ENCODE results near the gene KHK. TPM values are rescaled to one million over a fixed set of nuclear protein-coding genes. Genes with fewer than 3 reads are reported as not detected.

Gene KHK
- total RNA-seq, 2 experiments from 2014 or later: 9.7 to 10.6 TPM

- POLR2A ChIA-PET: no interaction called here
- Mint-ChIP-seq H3K9me3 (no peaks in the 10 kb centered on the region), H3K36me3 (ENCODE audit: low read depth) (peaks cover 32% of the 10 kb centered on the region), H3K27ac (no peak overlapping the region), H3K4me3 (no peak overlapping the region), H3K27me3 (no peaks in the 10 kb centered on the region), H3K4me1 (peaks cover 24% of the 10 kb centered on the region)
- no peak for DNase-seq
- CTCF ChIA-PET: interaction anchor here (1.1 kb wide), 1 partner anchor 179 kb away, joined by 3 read pairs; no protein-coding TSS in a partner anchor
These were observed 43.8 kb downstream of the KHK start for GRCh38 chr2:27130396-27130795.

GRCh38 chr2:27131429-27131828 is 44.9 kb downstream of the KHK start:
- Mint-ChIP-seq H3K4me3 (no peak overlapping the region), H3K27me3 (no peaks in the 10 kb centered on the region), H3K36me3 (ENCODE audit: low read depth) (peaks cover 32% of the 10 kb centered on the region), H3K4me1 (peaks cover 29% of the 10 kb centered on the region), H3K27ac (no peak overlapping the region), H3K9me3 (no peaks in the 10 kb centered on the region)
- POLR2A ChIA-PET: no interaction called here
- CTCF ChIA-PET: interaction anchor here (1.1 to 1.2 kb wide), 3 partner anchors 12 to 178 kb away, joined by 3 to 5 read pairs (median 3); partner anchors contain the start of gene CGREF1
- DNase-seq: no peak

- peaks cover 29% of the 10 kb centered on the region for H3K4me1 Mint-ChIP-seq
- no peaks in the 10 kb centered on the region for H3K9me3 Mint-ChIP-seq
- peaks cover 32% of the 10 kb centered on the region for H3K36me3 Mint-ChIP-seq (ENCODE audit: low read depth)
- ChIA-PET POLR2A (interaction anchor here (1.2 kb wide), 1 partner anchor 78 kb away, joined by 3 read pairs; the partner anchor contains the start of genes ATRAID and SLC5A6), CTCF (interaction anchor here (0.6 to 2.5 kb wide), 11 partner anchors 9 to 1267 kb away, joined by 3 to 11 read pairs (median 4); partner anchors contain the start of gene ABHD1)
- H3K27me3 Mint-ChIP-seq: no peaks in the 10 kb centered on the region
- peak overlapping the region; percentile 94 for H3K27ac Mint-ChIP-seq
- peak overlapping the region; percentile 79 for H3K4me3 Mint-ChIP-seq
- DNase-seq: peak; percentile 35
These were observed 46.8 kb downstream of the KHK start for GRCh38 chr2:27133195-27133875.

GRCh38 chr2:27133905-27134780 is 47.6 kb downstream of the KHK start, which contains the start of gene PREB:
TSS of gene PREB (minus strand) at chr2:27134636. CDS start at chr2:27134421, 215 bp downstream.
- peak within 1 kb of the TSS; percentile 94 for H3K27ac Mint-ChIP-seq
- H3K36me3 Mint-ChIP-seq (ENCODE audit: low read depth): peaks cover 28% of the 10 kb centered on the region
- H3K27me3 Mint-ChIP-seq: no peaks in the 10 kb centered on the region
- CTCF ChIA-PET: interaction anchor here (0.5 to 2.5 kb wide), 12 partner anchors 8 to 1266 kb away, joined by 3 to 11 read pairs (median 4); partner anchors contain the start of gene ABHD1
- peaks cover 29% of the 10 kb centered on the region for H3K4me1 Mint-ChIP-seq
- DNase-seq: peak; percentile 98
- no peaks in the 10 kb centered on the region for H3K9me3 Mint-ChIP-seq
- POLR2A ChIA-PET: interaction anchor here (1.2 kb wide), 1 partner anchor 78 kb away, joined by 3 read pairs; the partner anchor contains the start of genes ATRAID and SLC5A6
- H3K4me3 Mint-ChIP-seq: peak within 1 kb of the TSS; percentile 79

- POLR2A ChIA-PET: no interaction called here
- Mint-ChIP-seq H3K4me1 (peaks cover 29% of the 10 kb centered on the region), H3K36me3 (ENCODE audit: low read depth) (peaks cover 27% of the 10 kb centered on the region), H3K27me3 (no peaks in the 10 kb centered on the region), H3K4me3 (peak overlapping the region; percentile 79), H3K9me3 (no peaks in the 10 kb centered on the region), H3K27ac (peak overlapping the region; percentile 94)
- no peak for DNase-seq
- CTCF ChIA-PET: interaction anchor here (1.2 to 2.5 kb wide), 4 partner anchors 11 to 173 kb away, joined by 3 to 11 read pairs (median 4); partner anchors contain the start of gene ABHD1
These were observed 48.4 kb downstream of the KHK start for GRCh38 chr2:27134781-27135477.

- no peaks in the 10 kb centered on the region for H3K9me3 Mint-ChIP-seq
- no peaks in the 10 kb centered on the region for H3K27me3 Mint-ChIP-seq
- H3K4me1 Mint-ChIP-seq: peaks cover 29% of the 10 kb centered on the region
- POLR2A ChIA-PET: no interaction called here
- H3K36me3 Mint-ChIP-seq (ENCODE audit: low read depth): peaks cover 21% of the 10 kb centered on the region
- CTCF ChIA-PET: interaction anchor here (1.0 to 2.5 kb wide), 2 partner anchors 12 to 14 kb away, joined by 3 to 11 read pairs; partner anchors contain the start of gene ABHD1
- peak overlapping the region; percentile 94 for H3K27ac Mint-ChIP-seq
- DNase-seq: no peak
- peak overlapping the region; percentile 79 for H3K4me3 Mint-ChIP-seq
These were observed 48.9 kb downstream of the KHK start for GRCh38 chr2:27135478-27135955.

- Mint-ChIP-seq H3K36me3 (ENCODE audit: low read depth) (peaks cover 10% of the 10 kb centered on the region), H3K27me3 (no peaks in the 10 kb centered on the region), H3K4me1 (peaks cover 28% of the 10 kb centered on the region), H3K4me3 (no peak overlapping the region), H3K27ac (no peak overlapping the region), H3K9me3 (no peaks in the 10 kb centered on the region)
- no peak for DNase-seq
- POLR2A ChIA-PET: no interaction called here
- CTCF ChIA-PET: no interaction called here
These were observed 50.2 kb downstream of the KHK start for GRCh38 chr2:27136751-27137150.

GRCh38 chr2:27137322-27137935 is 50.9 kb downstream of the KHK start:
- DNase-seq: no peak
- Mint-ChIP-seq H3K27ac (no peak overlapping the region), H3K9me3 (no peaks in the 10 kb centered on the region), H3K27me3 (peaks cover 4% of the 10 kb centered on the region), H3K4me3 (no peak overlapping the region), H3K36me3 (ENCODE audit: low read depth) (peaks cover 9% of the 10 kb centered on the region), H3K4me1 (peaks cover 26% of the 10 kb centered on the region)
- ChIA-PET CTCF (no interaction called here), POLR2A (no interaction called here)

- Mint-ChIP-seq H3K27me3 (peaks cover 10% of the 10 kb centered on the region), H3K9me3 (peaks cover 1% of the 10 kb centered on the region), H3K36me3 (ENCODE audit: low read depth) (peaks cover 2% of the 10 kb centered on the region), H3K4me1 (peaks cover 20% of the 10 kb centered on the region), H3K27ac (no peak overlapping the region), H3K4me3 (no peak overlapping the region)
- POLR2A ChIA-PET: no interaction called here
- CTCF ChIA-PET: interaction anchor here (1.6 kb wide), 1 partner anchor 13 kb away, joined by 3 read pairs; no protein-coding TSS in a partner anchor
- no peak for DNase-seq
These were observed 51.5 kb downstream of the KHK start for GRCh38 chr2:27138111-27138510.

- no peaks in the 10 kb centered on the region for H3K36me3 Mint-ChIP-seq (ENCODE audit: low read depth)
- peaks cover 2% of the 10 kb centered on the region for H3K9me3 Mint-ChIP-seq
- H3K4me3 Mint-ChIP-seq: no peak within 1 kb of the TSS
- H3K27me3 Mint-ChIP-seq: peaks cover 19% of the 10 kb centered on the region
- H3K4me1 Mint-ChIP-seq: peaks cover 12% of the 10 kb centered on the region
- H3K27ac Mint-ChIP-seq: no peak within 1 kb of the TSS
- DNase-seq: no peak
- CTCF ChIA-PET: interaction anchor here (1.0 to 1.6 kb wide), 2 partner anchors 12 to 15 kb away, joined by 3 to 4 read pairs; partner anchors contain the start of gene ABHD1
- POLR2A ChIA-PET: no interaction called here
These were observed 52.7 kb downstream of the KHK start, which contains the start of gene PRR30 for GRCh38 chr2:27139310-27139709. TSS of gene PRR30 (minus strand) at chr2:27139410. CDS start at chr2:27138329, 1,081 bp downstream.

GRCh38 chr2:27143285-27143684 is 56.7 kb downstream of the KHK start:
- DNase-seq: no peak
- no peak overlapping the region for H3K27ac Mint-ChIP-seq
- peaks cover 21% of the 10 kb centered on the region for H3K27me3 Mint-ChIP-seq
- POLR2A ChIA-PET: no interaction called here
- no peaks in the 10 kb centered on the region for H3K4me1 Mint-ChIP-seq
- peaks cover 2% of the 10 kb centered on the region for H3K9me3 Mint-ChIP-seq
- H3K36me3 Mint-ChIP-seq (ENCODE audit: low read depth): no peaks in the 10 kb centered on the region
- no peak overlapping the region for H3K4me3 Mint-ChIP-seq
- CTCF ChIA-PET: interaction anchor here (1.0 kb wide), 1 partner anchor 27 kb away, joined by 3 read pairs; no protein-coding TSS in a partner anchor
